Ovary (tissue), 9 donors: Measurements from ENCODE around the gene PRIMPOL. TPM values are rescaled to one million over a fixed set of nuclear protein-coding genes. Genes with fewer than 3 reads are reported as not detected.

Experiments used
- DNase-seq, 5 donors: peaks; one replicate each; pipeline ENCODE4 v3.0.0-alpha.2; 2019 to 2020
- H3K27ac ChIP-seq, 2 donors: fragments of 200-600 bp; one replicate each; pipeline versions ENCODE4 v1.5.1 to v1.8.0; 2019 to 2022
- H3K27me3 ChIP-seq: fragments of 200-600 bp; one replicate; pipeline ENCODE4 v1.8.0; 2022
- H3K36me3 ChIP-seq: fragments of 200-600 bp; sonication (generic); one replicate; pipeline ENCODE4 v1.5.1; 2019
- H3K4me1 ChIP-seq: one replicate; pipeline ENCODE4 v1.8.1; 2013; ENCODE audit warnings: mild to moderate bottlenecking, moderate library complexity; ENCODE audit not compliant: insufficient read depth
- H3K4me3 ChIP-seq: fragments of 200-600 bp; sonication (generic); one replicate; pipeline ENCODE4 v1.5.1; 2017
- H3K9me3 ChIP-seq, 2 donors: fragments of 200-600 bp in 1 of 2; sonication (generic) in 1 of 2; one replicate each; pipeline versions ENCODE4 v1.5.1 to v1.8.1; 2013 to 2019; ENCODE audit warnings: mild to moderate bottlenecking in 1 of 2, moderate library complexity in 1 of 2
- EP300 ChIP-seq: sonication (generic); formaldehyde crosslinking; IDR thresholded peaks from one replicate; pipeline ENCODE4 v1.6.1; 2017; ENCODE audit warnings: antibody characterized with exemption
- POLR2A ChIP-seq: fragments of 450-650 bp; IDR thresholded peaks from one replicate; pipeline ENCODE4 v1.6.1; 2017; ENCODE audit warnings: antibody characterized with exemption, mild to moderate bottlenecking, moderate library complexity
- WGBS, 3 donors: extraction: QIAGEN DNeasy Blood & Tissue Kit in 1 of 3; methylation state at CpG; one replicate each; pipeline versions ENCODE4 v1.1.5 to v1.1.7; 2013 to 2017; 5-methylcytosine and 5-hydroxymethylcytosine counted together
- intact Hi-C, 4 donors: fragments of 100-400 bp; cut with DNase I; formaldehyde crosslinking; loops; one replicate each; pipeline versions ENCODE4 v1.11.0 to v1.15.1; 2022 to 2023
- polyA plus RNA-seq, 2 donors: library from polyadenylated mRNA; stranded (reverse); fragments of 200-250 nt in 1 of 2; fragments of 350-450 nt in 1 of 2; fragmentation: Illumina TruSeq in 1 of 2; extraction: RNeasy Lipid Tissue Mini Kit (QIAGEN cat#74804) in 1 of 2; gene quantifications; one replicate each; pipeline ENCODE4 v1.2.3, GENCODE V29; 2013 to 2014
- total RNA-seq, 7 donors: library from RNA; depleted of rRNA in 2 of 7; stranded (reverse); fragments of >200 nt in 2 of 7; fragmentation: NEBNext Ultra II Directional in 3 of 7; extraction: Animal tissue kit (Norgen Biotek cat#: 25700) in 3 of 7; gene quantifications; one replicate each; pipeline versions ENCODE4 v1.1.0 to v1.2.4, GENCODE V29; 2016 to 2023
- TF ChIP-seq, protein P1 (sequence below), 3 donors: fragments of 450-650 bp in 2 of 3; fragments of 200-600 bp in 1 of 3; IDR thresholded peaks; one replicate each; pipeline versions ENCODE4 v1.5.1 to v1.8.0; 2016 to 2022; ENCODE audit warnings: antibody characterized with exemption in 3 of 3, mild to moderate bottlenecking in 1 of 3
- donor health status: DM: no; HTN: no; CAD: no; lungs with moderate emphysema.
- donor health status: DM: no; HTN: no; CAD: no.
- donor health status: Bipolar disorder and iron deficiency.
- donor health status: DM: yes; HTN: yes; CAD: no.
- donor health status: DM: no; HTN: no; CAD: no.
- donor health status: DM: yes; HTN: yes; CAD: no.

PRIMPOL gene
- total and polyA plus RNA-seq, 9 donors, result 14.1 to 29.2 (median 17.6) TPM

DNA sequence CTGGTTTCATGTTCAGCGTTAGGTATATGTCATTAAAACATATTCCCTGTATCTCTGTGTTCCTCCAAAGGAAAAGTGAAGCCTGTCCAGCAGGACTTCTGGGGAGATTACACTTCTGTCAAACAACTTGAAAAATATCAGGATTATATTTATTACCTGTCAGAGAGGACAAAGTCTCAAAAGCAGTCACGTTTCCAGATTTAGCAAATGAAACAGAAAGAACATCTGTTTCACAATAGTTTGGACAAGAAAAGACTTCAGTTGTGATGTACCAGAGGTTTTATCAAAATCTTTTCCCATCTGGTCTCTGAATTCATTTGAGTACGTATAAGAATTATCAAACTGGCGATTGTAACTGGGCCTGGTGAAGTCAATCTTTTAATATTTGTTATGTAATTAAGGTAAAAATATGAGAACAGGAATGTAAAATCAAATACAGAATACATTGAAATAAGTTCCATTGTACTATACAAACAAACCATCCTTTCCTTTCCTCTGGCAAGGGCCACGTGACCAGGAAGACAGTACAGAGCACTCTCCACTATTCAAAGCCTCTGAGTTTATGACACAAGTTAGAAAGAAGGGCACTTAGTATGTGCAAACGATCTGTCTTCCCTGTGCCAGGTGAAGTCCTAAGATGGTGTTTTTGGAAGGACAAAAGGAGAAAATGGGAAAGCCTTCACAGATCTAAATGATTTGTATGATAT, 3.5 kb upstream of the PRIMPOL start:
- WGBS, 3 donors, result 67 to 76% (median 69%) methylated on average over 6 of the region's 6 CpGs
- no peak for DNase-seq
- no peaks in the 10 kb centered on the region for H3K9me3 ChIP-seq
- H3K27me3 ChIP-seq, result no peaks in the 10 kb centered on the region
- TF ChIP-seq POLR2A (no peak), EP300 (no peak)
- no peak overlapping the region for H3K27ac ChIP-seq
- peaks cover 4% of the 10 kb centered on the region for H3K4me1 ChIP-seq
- intact Hi-C loops, result loop anchor here in 2 of 4 donors (5.0 to 10.0 kb wide), 2 partner anchors 359 to 381 kb away; no protein-coding TSS in a partner anchor
- H3K36me3 ChIP-seq, result no peaks in the 10 kb centered on the region
- no peak overlapping the region for H3K4me3 ChIP-seq

DNA sequence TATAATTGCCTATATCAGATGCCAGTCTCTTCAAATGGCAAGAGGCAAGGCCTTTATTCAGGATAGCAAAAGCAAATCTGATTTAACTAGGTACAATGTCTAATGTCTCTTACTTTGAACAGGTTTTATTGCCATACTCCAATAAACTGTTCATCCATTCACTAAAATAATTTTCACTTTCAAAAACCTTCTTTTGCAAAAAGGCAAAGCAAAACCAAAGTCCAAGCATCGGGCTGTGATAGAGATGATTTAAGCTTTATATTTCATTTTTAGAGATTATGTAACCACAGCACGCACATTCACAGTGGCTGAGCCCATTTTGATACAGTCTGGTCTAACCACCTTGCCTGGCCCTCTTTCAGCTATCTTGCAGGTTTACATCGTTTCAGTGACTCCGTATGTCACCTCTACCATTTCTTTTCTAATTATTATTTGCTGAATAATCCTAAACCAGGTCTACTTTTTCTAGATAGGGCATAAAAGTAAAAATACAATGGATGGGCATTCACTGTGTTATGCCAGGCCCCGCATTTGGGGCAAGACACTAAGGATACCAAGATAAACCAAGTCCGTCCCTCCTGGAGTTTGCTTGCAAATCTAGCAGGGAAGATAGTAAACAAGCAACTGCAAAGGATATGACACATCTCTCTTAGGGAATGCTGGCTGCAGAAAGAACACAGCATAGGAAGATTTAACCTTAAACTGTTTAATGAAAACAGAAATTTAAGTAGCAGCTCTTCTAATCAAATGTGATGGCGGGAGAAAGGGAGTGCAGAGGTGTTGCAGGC, 2.1 kb upstream of the PRIMPOL start:
- no peaks in the 10 kb centered on the region for H3K36me3 ChIP-seq
- no peak for DNase-seq
- intact Hi-C loops, result loop anchor here in 2 of 4 donors (5.0 to 10.0 kb wide), 2 partner anchors 360 to 383 kb away; no protein-coding TSS in a partner anchor
- no peaks in the 10 kb centered on the region for H3K9me3 ChIP-seq
- 62 to 72% (median 67%) methylated on average over 7 of the region's 7 CpGs for WGBS, 3 donors
- H3K27ac ChIP-seq, result peak overlapping the region in 1 of 2 donors; percentile 93
- no peak for TF ChIP-seq POLR2A
- TF ChIP-seq, protein P1, sequence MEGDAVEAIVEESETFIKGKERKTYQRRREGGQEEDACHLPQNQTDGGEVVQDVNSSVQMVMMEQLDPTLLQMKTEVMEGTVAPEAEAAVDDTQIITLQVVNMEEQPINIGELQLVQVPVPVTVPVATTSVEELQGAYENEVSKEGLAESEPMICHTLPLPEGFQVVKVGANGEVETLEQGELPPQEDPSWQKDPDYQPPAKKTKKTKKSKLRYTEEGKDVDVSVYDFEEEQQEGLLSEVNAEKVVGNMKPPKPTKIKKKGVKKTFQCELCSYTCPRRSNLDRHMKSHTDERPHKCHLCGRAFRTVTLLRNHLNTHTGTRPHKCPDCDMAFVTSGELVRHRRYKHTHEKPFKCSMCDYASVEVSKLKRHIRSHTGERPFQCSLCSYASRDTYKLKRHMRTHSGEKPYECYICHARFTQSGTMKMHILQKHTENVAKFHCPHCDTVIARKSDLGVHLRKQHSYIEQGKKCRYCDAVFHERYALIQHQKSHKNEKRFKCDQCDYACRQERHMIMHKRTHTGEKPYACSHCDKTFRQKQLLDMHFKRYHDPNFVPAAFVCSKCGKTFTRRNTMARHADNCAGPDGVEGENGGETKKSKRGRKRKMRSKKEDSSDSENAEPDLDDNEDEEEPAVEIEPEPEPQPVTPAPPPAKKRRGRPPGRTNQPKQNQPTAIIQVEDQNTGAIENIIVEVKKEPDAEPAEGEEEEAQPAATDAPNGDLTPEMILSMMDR (IDR thresholded peaks at IDR 0.05), result no peak
- peak overlapping the region; percentile 64 for H3K4me3 ChIP-seq
- peaks cover 4% of the 10 kb centered on the region for H3K4me1 ChIP-seq
- no peaks in the 10 kb centered on the region for H3K27me3 ChIP-seq

DNA sequence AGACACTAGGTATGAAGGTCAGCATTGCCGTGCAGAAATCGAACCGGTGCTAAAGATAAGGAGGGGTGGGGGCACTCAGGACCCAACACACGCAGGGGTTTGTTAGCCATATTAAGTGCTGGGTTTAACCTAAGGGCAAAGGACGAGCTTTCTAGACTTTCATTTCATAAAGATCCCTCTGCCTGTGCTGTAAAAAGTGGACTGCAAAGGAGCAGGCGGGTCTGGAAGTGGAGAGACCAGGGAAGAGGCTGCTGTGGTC, 1.6 kb upstream of the PRIMPOL start:
- peak overlapping the region; percentile 64 for H3K4me3 ChIP-seq
- no peaks in the 10 kb centered on the region for H3K36me3 ChIP-seq
- no peaks in the 10 kb centered on the region for H3K27me3 ChIP-seq
- 2 to 4% (median 3%) methylated on average over 6 of the region's 6 CpGs for WGBS, 3 donors
- TF ChIP-seq EP300 (no peak), POLR2A (no peak)
- TF ChIP-seq, protein P1 (IDR thresholded peaks at IDR 0.05), result no peak
- no peaks in the 10 kb centered on the region for H3K9me3 ChIP-seq
- H3K4me1 ChIP-seq, result peaks cover 4% of the 10 kb centered on the region
- no peak for DNase-seq
- peak overlapping the region; percentile 92 to 93 for H3K27ac ChIP-seq
- intact Hi-C loops, result loop anchor here in 2 of 4 donors (5.0 to 10.0 kb wide), 2 partner anchors 361 to 383 kb away; no protein-coding TSS in a partner anchor

DNA sequence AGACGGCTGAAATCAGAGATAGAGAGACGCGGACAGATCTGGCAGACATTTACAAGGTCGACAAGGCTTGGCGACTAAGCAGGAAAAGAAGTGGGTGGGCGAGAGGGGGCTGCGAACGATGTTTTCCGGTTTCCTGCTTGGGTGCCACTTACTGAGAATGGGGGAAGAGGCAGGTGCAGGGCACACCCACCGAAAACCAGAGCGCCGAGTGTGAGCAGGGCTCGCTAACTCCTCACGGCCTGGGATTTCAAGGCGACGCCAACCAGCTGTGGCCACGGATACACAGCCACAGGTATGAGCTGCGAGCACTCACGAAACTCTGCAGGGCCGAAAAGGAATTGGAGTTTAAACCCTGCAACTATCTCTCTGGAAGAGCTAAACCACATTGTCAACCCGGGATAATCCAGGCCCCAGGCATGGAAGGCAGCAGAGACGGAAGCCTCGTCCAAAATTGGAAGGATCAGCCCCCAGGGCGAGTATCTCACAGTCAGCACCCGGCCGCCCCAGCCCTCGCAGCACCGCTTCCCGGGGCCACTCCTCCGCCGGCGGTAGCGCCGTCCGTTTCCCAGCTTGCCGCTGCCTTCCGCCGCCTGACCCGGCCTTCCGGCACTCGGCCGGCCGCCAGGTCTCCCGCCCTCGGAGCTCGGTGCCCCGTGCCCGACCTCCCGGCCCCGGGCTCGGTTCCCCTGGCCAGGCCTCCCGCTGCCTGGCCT, 1.1 kb upstream of the PRIMPOL start:
- intact Hi-C loops, result loop anchor here in 2 of 4 donors (5.0 to 10.0 kb wide), 2 partner anchors 361 to 384 kb away; no protein-coding TSS in a partner anchor
- H3K4me1 ChIP-seq, result peaks cover 4% of the 10 kb centered on the region
- no peaks in the 10 kb centered on the region for H3K36me3 ChIP-seq
- H3K27me3 ChIP-seq, result no peaks in the 10 kb centered on the region
- no peaks in the 10 kb centered on the region for H3K9me3 ChIP-seq
- peak; percentile 60 to 79 (median 68) for DNase-seq
- peak overlapping the region; percentile 92 to 93 for H3K27ac ChIP-seq
- TF ChIP-seq, protein P1 (IDR thresholded peaks at IDR 0.05), result no peak
- no peak for TF ChIP-seq EP300
- no peak for TF ChIP-seq POLR2A
- peak overlapping the region; percentile 64 for H3K4me3 ChIP-seq
- WGBS, 3 donors, result 0 to 1% (median 0%) methylated on average over 52 of the region's 52 CpGs
